Inflammatory macrophage treated with lipopolysaccharide for 4 hours (primary cell): ENCODE measurements around the gene CA10.

Experiments
- DNase-seq: peaks from one replicate; pipeline ENCODE4 v3.0.0-alpha.2; 2020

CA10 gene

GRCh38 chr17:51946311-51946710, 212.2 kb downstream of the CA10 start:
- no peak for DNase-seq

DNA sequence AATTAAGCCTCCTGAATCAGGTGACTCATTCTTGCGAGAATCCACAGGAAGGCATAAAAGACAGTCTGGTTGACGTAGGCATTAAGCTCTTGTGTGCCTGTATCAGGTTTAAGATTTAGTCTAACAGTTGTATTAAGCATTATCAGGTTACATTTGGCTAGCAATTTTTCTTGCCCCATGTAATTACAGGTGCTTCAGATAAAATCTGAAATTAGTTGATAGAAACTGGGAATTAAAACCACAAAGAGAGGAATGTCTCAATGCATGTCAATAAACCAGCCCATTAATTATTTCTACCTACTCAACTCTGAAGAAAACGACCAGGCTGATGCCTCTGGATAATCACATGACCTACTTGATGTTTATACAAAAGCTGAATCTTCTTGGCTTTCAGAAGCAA, 217.2 kb downstream of the CA10 start:
- DNase-seq = no peak

GRCh38 chr17:51937264-51937663, 221.2 kb downstream of the CA10 start:
- DNase-seq = no peak

DNA sequence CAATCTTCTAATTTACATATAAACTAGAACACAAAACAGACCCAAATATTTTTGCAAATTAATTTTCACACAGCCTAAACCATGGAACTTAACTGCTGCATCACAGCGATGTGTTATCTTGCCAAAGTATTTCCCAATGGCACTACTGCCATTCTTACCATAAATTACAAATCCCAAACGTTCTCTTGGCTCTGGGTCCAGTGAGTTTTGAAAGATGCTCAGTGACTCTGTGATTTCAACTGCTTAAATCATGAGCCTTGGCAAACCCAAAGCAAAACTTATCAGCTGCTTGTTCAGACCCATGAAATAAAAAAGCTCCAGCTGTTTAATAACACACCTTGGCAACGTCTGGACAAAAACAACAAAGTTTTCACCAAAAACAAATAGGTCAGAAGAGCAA, 223.0 kb downstream of the CA10 start:
- no peak for DNase-seq

- DNase-seq = no peak
Measured at GRCh38 chr17:51933647-51934046, 224.9 kb downstream of the CA10 start.

- no peak for DNase-seq
Measured at GRCh38 chr17:51926448-51926847, 232.1 kb downstream of the CA10 start.

GRCh38 chr17:51921500-51921899, 237.0 kb downstream of the CA10 start:
- no peak for DNase-seq

DNA sequence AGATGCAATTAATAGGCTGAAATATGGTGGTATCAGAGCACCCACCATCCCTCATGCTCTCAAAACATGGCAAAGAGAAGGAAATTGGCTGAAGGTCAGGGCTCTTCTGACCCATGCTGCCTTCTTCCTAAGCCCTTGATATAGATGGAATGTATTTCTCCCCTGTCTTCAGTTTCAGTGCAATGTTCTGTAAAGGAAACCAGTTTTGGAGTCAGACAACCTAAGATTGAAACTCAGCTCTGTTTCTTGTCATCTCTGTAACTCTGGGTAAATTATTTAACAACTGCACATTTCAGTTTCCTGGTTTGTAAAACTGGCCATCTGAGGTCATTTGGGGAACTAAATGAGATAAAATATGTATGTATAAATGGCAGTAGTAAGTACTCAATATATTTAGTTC, 243.9 kb downstream of the CA10 start:
- DNase-seq = no peak

GRCh38 chr17:51913491-51914205, 244.9 kb downstream of the CA10 start:
- DNase-seq = no peak

GRCh38 chr17:51912939-51913338, 245.6 kb downstream of the CA10 start:
- DNase-seq = no peak

DNA sequence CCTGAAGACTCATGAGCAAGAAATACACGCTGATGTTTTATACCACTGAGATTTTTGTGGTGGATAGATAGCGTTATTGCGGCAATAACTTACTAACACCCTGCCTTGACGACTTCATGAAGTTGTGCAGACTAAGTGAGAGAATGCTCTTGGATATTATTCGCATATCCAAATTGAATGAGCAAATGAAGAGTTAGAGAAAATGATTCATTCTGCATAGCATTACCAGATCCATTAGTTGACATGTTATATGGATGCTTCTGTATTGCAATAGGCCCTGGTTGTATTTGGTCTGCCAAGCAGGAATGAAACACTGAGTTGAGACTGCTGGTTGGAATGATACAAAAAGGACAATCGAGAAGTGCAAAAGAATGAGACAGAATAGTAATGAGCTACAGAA, 247.3 kb downstream of the CA10 start:
- DNase-seq = no peak

DNA sequence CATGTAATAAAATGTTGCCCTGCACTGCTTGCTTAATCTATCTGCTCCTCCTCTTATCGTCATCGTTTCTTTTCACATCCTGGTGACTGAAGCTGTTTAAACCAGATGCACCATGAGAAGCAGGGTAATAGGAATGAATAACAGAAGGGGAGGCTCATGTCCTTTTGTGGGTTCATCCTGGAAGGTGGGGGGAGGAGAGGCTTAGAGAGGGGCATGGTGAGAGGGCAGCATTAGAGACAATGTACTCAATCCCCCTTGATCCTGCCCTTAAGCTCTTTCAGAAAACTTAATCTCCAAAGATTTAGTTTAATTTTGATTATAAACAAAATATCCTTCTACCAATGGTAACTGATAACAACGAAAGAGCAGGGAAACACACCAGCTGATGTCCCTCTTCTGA, 248.5 kb downstream of the CA10 start:
- DNase-seq = no peak

DNA sequence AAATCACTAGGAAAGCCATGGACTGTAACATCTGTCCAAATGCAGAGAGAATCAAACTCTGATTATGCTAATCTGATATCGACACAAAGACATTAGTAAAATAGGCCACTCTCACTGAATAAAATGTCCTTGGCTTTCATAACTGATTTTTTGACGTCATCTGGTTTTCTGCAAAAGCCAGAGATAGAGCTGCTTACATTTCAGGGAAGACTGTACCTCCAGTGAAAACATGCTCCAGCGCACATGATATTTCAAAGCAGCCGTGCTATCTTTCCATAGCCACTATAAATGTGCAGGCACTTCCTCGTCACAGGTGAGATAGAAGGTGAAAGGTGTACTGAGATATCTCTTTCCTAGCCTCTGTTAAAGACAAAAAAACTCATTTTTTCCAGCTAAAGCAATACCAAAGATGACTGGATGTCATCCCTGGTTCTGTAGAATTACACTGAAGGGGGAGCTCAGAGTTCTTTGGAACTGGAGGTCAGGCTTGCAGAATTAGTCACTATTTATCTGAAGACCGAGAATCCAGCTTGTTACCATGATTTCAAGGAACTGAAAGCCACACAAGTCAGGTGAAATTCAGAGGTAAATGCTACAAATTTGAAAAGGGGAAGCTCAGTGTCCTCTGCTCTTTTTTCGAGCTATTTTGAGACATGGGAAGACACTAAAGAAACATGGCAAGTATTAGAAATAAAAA, 249.5 kb downstream of the CA10 start:
- no peak for DNase-seq

DNA sequence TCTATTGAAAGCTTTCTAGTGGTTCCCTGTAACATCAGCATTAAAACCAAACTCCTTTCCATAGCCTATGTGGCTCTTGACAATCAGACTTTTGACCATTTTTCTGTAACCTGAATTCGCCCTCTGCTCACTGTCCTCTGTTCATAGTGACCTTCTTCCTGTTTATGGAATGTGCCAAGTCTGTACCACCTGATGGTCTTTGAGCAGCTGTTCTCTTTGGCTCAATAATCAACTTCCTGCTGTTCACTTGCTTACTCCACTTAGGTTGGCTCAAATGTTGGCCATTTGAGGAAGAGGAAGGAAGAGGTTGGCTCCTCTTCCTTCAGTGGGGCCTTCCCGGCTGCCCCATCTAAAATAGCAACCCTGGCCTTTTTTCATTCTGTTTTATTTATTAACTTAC, 251.5 kb downstream of the CA10 start:
- DNase-seq = no peak

GRCh38 chr17:51904379-51904778, 254.1 kb downstream of the CA10 start:
- no peak for DNase-seq

- no peak for DNase-seq
Measured at GRCh38 chr17:51901242-51901641, 257.3 kb downstream of the CA10 start.

- DNase-seq = no peak
Measured at GRCh38 chr17:51891936-51892335, 266.6 kb downstream of the CA10 start.

- DNase-seq = no peak
Measured at GRCh38 chr17:51890710-51891109, 267.8 kb downstream of the CA10 start.

- DNase-seq = no peak
Measured at GRCh38 chr17:51888816-51889215, 269.7 kb downstream of the CA10 start.

- DNase-seq = no peak
Measured at GRCh38 chr17:51876986-51877385, 281.5 kb downstream of the CA10 start.

DNA sequence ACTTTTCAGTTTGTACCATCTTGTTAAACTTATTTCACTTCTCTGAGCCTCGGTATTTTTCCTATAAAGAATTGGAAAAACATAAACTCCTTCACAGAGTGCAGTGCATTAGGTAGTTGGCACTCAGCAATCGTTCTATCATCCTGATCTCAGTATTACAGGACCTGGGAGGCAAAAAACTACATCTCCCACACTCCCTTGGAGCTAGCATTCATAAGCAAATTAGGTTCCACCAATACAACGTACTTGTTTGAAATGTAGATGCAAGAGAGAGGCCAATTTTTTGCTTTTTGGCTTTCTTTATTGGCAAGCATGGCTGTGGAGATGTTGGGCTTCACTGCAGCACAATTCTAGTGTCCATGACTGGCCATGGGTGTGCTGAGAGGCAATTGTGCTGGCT, 285.2 kb downstream of the CA10 start:
- DNase-seq = no peak

GRCh38 chr17:51869387-51869786, 289.1 kb downstream of the CA10 start:
- DNase-seq = peak; percentile 2

DNA sequence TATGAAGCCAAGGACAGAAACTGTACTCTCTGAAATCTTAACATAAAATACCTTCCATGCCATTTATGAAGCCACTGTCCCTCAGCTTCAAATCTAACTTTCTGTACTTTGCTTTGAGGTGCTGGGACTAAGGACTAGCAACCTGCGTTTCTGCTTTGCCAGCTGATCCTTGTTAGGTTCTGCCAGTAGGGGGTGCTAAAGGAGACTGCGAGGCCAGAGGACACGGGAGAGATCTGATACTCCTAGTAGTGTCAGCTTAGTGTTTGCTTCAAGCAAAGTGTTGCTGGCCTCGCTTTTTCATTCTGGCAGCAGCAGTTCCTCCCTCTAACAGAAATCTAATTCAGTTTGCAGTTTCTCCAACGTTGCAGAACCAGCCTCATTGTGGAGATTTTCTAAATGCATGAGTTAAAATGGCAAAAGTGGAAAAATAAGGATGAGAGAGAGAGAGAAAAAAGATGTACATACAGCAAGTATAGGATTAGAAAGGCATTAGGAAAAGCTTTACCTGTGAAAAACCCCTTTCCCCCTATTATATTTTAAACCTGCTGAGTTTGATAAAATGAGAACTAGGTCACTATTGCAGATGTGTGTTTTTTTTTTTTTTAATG, 297.5 kb downstream of the CA10 start:
- DNase-seq = peak; percentile 30

DNA sequence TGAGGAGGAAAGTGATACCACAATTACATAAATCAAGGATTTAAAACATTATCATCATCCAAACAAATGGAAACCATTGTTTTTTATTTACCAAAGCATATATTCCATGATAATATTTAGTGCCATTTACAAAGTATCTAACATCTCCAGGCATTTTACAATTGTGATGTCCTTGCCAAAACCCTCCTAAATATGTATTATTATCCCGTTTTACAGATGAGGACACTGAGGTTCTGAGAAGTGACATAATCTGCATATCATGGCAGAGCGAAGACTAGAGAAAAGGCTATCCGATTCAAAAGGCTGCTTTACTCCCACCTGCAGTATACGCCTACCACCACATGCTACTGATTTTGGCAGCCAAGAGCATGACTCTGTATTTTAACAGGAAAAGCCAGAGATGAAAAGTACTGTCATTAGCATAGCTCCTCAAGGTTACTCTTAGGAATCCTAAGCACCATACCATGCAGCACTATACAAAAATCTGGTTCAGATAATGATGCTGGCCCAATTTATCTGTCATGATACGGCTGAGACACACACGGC, 301.4 kb downstream of the CA10 start:
- no peak for DNase-seq
